CD4-positive, alpha-beta T cell treated with Interferon gamma for 1 hour (primary cell): ENCODE data around the gene SBF2.
"Not testable (repeated sequence)": the region's sequence is repeated elsewhere in the genome, so short reads cannot be mapped to it uniquely, and the experiment has no call there.

Source experiments
- DNase-seq: peaks from one replicate; pipeline ENCODE4 v3.0.0-alpha.2; 2020

The SBF2 gene

DNA sequence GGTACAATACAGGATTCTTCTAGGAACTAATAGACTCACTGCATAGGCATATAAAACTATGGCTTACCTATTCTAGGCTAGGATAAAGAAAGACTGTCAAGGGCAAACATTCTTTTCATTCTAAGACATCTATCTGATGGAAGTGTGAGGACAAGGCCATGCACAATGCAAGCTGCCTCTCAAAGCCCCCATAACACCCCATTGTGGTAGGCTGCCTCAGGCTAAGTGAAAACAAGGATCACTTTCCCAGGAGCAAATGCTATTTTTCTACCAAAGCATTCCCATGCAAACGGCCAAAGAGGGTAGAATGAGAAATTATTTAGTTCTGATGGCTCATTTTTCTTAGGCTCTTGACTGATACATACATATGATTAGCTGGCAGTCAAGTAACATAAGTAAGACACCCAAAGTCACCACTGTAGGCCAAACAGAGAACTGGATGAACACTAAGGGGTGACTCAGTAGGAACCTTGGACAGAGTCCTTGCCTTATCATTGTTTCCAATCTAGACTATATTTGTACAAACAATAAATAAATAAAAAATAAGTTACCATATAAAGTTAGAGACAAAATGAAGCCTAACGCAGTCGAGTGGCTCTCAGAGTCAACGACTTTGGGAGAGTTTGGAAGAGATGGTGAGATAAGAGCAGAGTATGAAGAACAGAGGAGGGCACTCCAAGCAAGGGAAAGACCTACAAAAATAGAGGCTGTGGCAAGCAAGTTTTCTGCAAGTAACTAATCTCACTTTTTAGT, 303.6 kb downstream of the SBF2 start:
- no peak for DNase-seq

DNA sequence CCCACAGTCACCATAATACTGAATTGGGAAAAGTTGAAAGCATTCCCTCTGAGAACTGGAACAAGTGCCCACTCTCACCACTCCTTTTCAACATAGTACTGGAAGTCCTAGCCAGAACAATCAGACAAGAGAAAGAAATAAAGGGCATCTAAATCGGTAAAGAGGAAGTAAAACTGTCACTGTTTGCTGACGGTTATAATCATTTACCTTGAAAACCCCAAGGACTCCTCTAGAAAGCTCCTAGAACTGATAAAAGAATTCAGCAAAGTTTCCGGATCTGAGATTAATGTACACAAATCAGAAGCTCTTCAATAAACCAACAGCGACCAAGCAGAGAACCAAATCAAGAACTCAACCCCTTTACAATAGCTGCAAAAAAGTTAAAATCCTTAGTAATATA, 306.7 kb downstream of the SBF2 start:
- DNase-seq, result not testable (repeated sequence)

DNA sequence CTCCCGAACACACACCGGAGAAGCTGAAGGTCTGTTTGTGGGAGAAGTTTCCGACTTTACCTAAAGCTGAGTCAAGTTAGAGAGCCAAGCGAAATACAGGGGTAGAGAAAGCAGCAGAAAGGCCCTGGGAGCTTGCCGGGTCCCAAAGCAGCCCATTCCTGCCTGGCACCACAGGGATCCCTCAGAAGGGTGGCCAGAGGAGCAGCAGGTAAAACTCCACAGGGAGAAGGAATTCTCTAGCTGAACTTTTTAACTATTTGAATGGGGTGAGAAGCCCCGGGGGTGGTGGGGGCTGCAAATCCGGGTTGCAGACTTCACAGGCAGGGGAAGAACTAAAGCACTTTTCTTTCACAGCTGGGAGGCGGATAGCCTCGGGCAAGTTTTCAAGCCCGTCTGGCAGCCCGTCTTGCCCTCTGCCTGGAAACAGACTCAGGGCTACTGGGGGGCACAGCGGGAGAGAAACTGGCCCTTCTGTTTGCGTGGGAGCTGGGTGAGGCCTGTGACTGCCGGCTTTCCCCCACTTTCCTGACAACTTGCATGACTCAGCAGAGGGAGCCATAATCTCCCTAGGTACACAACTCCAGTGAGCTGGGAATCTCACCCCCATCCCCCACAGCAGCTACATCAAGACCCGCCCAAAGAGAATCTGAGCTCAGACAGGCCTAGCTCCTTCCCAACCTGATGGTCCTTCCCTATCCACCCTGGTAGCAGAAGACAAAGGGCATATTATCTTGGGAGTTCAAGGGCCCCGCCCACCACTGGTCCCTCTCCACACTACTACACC, 311.0 kb downstream of the SBF2 start:
- DNase-seq, result no peak

DNA sequence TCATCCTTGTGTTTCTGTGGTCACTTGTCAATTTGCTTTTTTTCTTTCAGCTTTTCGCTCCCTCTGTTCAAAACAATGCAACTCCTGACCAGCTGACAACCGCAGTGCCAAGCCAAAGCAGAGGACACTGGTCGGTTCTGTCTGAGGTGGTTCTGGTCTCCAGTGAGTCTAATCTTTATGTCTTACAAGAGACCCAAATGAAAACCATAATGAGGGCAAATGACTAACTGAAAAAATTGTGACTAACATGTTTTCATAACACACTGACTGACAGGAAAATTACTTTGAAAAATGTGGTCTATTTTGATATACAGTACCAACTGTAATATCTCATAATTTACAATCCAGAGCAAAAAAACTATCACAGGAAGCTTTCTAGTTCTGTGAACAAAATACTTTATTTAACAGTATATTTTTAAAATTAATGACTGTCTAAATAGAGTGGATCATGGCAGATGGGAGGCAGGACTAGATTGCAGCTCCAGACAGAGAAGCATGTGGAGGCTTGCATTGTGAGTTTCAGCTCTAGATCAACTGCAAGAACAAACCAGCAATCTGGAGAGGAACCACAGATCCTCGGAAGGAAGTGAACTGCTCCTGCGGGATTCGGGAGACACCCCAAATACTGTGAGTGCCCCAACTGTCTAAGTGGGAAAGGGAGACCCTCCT, 311.8 kb downstream of the SBF2 start:
- no peak for DNase-seq

DNA sequence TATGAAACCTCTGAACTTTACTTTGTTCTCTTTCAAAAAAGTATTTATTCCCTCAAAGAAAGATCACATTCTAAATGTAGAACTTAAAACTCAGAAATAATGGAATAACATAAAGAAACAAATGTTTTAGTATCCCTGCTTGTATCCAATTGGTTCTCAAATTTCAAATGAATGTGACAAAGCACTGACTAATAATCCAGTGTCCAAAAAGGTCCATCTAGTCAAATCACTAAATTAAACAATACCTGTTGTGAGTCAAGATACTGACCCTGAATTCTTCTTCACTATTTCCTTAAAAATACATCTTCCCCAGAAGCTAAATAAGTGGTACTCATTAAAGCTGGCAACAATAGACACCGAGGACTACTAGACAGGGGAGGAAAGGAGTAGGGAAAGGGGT, 313.1 kb downstream of the SBF2 start:
- DNase-seq, result no peak

DNA sequence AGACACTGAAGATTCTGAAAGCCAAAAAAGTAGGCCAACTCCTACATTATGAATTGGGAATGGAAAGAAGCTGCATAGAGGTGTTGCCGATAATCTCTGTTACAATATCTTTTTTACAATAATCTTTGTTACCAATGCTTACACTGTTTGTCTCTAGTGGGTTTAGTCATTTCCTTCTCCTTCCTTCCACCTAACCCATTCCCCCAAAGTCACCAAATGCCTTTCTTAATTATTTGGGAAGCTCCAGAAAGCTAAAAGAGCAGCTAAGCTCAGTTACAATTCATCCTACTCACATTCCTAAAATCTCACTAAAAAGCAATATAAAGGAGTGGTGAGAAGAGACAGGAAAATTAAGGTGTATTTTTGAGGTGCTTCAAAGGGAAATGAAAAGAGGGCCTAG, 316.5 kb downstream of the SBF2 start:
- DNase-seq, result no peak

DNA sequence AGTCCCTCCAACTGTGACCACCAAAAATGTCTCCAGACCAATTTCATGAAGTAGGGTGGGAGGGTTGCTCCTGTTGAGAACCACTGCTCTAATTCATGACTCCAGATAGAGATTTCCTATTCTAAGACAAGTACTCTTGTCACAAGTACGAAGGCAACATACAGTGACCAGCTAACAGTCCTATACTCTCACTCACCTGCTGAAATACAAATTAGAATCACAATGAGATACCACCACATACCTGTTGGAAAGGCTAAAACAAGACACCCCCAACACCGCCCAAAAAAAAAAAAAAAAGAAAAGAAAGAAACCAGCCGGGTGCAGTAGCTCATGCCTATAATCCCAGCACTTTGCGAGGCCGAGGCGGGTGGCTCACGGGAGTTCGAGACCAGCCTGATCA, 319.6 kb downstream of the SBF2 start:
- DNase-seq, result no peak

DNA sequence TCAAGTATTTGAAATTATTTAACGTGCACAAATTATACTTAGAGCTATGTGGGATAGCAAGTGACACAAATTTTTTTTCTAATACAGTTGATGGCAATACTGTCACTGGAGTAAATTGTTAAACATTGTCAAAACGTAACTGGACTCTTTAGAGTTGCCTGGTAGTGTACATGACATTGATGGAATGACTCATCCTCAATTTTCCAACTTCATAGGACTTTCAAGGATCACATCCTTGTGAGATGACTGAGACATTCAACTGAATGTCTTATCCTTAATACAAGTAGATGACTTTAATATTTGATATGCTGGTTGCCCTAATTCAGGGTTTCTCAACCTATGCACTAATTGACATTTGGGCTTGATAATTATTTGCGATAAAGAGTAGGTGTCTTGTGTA, 320.1 kb downstream of the SBF2 start:
- DNase-seq, result no peak

DNA sequence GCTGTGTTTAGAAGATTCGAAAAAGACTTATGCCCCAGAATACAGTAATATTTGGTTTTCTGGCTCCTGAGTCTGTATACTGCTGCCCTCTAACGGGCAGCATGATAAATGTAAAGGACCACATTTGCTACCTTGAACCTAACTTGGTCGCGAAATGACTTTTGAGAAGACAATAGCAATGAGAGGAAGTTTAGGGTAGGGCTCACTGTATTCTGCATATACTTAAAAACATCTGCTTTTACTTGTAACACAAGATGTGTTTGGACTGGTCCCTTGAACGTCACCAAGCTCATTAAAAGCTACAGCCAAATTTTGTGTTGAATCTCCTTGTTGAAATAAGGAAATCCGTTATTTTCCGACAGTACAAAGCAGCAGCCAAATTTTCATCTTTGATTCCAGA, 321.0 kb downstream of the SBF2 start:
- peak; percentile 1 for DNase-seq

DNA sequence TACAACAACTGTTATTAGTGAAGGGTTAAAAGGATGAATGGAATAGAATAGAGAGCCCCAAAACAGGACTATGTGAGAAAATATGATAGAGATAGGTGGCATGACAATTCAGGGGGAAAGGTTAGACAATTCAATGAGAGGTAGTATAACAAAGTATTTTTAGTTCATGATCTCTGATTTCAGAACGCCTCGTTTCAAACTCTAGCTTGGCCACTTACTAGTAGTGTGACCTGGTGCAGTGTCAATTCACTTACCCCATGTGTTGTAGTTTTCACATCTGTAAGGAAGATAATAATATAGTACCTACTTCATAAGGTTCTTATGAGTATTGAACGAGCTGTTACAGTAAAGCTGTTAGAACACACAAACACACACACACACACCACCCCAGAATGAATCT, 322.1 kb downstream of the SBF2 start:
- DNase-seq, result no peak

DNA sequence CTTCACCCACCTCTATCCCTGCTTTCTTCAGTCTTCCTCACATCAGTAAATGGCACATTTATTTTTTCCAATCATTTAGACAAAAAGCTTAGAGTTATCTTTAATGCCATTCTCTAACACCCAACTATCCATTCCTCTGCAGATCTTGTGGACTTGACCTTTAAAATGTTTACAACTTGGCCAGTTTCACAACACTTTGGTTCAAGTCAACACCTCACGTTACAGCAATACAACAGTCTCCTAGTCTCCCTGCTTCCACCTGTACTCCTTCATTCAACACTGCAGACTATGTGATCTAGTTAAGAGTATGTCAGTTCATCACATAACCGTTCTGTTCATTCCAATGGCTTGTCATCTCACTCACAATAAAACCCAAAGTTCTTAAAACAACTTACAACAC, 325.0 kb downstream of the SBF2 start:
- DNase-seq, result no peak

DNA sequence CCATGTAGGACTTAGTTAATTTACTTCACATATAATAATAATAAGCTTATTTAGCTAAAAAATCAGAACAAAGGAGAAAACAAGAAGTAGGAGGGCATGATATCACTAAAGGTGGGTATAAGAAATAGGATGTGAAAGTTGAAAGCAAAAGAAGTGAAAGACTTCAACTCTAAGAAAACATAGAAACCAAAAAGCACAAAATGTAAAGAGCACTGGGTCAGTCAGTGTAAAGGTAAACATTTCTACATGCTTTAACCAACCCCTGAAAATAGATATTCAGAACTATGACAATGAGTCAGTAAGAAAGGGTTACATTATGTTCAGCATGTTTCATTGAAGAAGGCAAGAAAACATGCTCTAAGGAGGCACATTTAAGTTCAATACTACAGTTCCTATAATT, 331.3 kb downstream of the SBF2 start:
- no peak for DNase-seq

DNA sequence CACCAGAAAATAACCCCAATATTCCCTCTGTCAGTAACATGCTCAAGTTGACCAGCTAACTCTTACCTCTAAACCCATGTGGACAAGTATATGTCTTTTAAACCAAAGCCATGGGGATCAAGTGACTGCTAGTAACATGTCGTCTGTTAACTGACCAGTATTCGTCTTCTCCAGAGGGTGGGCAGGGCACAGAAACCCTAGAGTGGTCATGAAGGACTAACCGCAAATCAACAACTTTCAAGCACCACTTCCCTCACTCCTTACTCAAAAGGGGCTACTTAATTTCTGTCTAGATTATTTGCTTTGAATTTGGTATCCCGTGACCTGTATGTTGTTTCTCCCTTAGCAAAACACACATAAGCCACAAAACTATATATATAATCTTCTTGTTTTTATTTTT, 336.9 kb downstream of the SBF2 start:
- DNase-seq, result no peak

DNA sequence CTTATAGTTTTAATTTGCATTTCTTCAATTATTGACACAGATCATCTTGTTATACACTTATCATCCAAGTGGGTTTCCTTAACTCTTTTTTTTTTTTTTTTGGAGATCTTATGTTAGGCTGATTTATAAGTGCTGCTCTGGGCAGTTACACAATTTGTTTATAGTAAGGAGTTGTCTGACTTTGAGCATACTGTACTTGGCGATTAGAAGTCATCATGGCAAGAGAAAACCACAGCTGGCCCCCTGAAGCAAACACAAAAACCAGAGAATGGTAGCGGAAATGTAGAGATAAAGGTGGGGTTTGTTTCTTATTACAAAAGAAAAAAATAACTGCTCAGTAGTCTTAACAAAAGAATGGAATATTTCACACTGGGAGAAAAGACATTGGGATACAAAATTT, 337.5 kb downstream of the SBF2 start:
- no peak for DNase-seq

DNA sequence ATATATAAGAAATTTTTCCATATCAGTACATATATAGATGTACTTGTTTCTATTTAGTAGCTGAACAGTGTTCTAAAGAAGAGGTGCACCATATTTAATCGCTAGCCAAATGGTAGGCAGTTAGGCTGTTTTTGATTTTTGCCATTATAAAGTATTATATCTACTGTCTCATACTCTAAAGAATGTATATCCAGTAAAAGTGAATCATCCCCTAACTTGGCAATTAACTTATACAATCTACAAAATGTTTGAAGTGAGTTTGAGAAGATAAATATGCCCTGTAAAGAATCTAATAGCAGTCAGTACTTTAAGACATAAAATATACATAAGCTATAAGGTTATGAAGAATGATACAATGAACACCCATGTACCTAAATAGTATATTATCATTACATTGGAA, 338.6 kb downstream of the SBF2 start:
- DNase-seq, result no peak

DNA sequence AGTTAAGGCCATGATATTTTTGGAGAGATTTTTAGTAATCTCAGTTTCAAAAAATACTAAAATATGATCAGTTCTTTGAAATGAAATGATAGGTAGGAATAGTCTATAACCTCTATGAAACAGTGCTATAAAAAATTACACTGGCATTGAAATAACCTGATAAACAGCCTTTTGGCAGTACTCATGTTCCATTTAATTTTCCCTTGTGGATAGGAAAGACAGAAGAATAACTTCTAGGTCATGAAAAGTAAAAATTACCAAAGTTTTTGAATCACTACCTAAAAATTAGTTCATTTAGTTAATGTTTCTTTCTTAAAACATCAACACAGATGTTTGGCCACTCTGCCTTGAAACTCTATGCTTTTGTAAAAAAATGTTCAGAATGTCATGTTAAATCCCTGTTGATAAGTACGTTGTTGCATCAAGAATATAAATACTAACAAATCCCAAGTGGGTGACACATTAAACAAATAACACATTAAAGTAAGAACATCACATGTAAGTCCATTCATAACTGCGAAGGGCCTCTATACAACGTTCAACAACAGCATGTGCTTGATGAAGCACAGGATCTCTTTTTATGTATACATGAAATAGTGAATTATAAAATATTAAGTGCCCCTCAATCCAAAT, 339.9 kb downstream of the SBF2 start:
- DNase-seq, result no peak

DNA sequence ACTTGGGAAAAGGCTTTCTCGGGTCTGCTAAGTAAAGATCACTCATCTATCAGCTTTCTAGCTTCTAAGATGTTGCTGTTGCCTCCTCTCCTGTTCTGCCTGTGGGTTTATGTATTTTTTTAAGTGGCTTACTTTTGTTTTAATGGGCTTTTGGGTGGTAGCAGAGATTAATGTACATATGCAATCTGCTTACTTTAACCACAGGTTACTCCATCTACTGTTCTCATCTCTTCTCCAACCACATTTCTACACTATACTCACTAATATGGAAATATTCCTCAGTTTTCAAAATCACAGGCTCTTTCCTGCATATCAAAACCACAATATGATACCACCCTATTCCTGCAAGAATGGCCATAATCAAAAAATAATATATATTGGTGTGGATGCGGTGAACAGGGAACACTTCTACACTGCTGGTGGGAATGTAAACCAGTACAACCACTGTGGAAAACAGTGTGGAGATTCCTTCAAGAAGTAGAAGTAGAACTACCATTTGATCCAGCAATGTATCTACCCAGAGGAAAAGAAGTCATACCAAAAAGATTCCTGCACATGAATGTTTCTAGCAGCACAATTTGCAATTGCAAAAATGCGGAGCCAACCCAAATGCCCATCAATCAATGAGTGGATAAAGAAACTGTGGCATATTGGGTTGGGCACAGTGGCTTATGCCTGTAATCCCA, 341.4 kb downstream of the SBF2 start:
- no peak for DNase-seq

DNA sequence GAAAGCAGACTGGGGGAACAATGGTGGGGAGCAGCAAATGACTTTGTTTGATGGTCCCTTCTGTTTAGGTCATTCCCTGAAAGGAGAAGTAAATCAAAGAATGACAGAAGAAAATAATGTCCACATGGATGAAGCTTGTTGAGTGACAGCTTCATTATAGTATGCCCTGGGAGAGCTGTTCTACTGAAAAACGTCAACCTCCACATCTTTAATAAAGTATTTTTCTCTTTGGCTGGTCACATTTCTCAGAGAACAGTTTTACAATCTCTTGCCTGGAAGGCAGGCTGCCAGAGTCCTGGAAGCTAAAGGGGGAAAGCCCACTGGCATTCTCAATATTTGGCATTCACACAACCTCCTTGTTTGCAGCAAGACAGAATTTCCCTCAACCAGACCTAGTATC, 342.2 kb downstream of the SBF2 start:
- no peak for DNase-seq

DNA sequence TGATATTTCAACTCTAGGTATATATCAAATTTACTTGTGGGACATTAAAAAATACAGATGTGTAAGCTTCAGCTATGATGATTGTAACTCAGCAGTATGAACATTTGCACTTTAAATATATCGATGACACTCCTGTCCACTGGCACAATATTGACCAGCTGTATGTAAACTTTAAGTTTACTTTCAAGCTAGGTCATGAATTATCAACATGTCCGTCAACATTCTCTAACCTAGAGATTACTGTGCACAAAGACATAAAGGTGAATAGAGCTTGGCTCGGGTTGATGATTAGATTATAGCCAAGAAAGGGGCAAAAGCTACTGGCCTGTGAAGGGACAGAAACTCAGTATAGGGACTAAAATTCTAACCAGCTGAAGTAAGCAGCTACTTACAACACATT, 343.6 kb downstream of the SBF2 start:
- no peak for DNase-seq

DNA sequence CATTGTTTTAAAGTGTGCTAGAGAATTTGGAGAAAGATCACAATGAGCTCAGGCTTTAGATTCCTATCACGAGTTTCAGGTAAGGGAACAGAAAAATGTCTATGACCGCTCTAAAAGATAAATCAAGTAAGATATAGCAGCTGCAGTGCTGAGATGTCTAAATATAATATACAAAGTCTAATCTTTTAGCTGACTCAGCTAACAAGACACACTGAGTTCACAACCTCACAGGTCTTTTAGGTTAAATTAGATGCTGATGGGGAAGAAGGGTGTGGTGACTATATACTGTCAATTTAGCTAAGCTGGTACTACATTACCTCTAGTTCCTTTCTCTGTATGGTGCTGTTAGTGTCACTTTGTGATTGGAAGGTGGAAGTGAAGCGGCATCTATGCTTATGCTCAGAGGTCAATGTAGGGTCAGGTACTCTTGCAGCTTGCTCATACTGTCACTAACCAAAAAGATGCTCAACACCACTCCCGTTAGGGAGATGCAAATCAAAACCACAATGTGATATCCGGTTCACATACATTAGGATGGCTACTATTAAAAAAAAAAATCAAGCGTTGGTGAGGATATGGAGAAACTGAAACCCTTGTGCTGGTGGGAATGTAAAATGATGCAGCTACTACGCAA, 346.7 kb downstream of the SBF2 start:
- DNase-seq, result no peak

DNA sequence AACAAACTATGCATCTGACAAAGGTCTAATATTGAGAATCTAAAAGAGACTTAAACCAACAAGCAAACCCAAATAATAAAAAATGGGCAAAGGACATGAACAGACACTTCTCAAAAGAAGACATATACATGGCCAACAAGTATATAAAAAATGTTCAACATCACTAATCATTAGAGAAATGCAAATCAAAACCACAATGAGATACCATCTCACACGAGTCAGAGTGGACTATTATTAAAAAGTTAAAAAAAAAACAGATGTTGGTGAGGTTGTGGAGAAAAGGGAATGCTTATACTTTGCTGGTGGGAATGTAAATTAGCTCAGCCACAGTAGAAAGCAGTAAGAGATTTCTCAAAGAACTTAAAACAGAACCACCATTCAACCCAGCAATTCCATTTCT, 348.3 kb downstream of the SBF2 start:
- not testable (repeated sequence) for DNase-seq

DNA sequence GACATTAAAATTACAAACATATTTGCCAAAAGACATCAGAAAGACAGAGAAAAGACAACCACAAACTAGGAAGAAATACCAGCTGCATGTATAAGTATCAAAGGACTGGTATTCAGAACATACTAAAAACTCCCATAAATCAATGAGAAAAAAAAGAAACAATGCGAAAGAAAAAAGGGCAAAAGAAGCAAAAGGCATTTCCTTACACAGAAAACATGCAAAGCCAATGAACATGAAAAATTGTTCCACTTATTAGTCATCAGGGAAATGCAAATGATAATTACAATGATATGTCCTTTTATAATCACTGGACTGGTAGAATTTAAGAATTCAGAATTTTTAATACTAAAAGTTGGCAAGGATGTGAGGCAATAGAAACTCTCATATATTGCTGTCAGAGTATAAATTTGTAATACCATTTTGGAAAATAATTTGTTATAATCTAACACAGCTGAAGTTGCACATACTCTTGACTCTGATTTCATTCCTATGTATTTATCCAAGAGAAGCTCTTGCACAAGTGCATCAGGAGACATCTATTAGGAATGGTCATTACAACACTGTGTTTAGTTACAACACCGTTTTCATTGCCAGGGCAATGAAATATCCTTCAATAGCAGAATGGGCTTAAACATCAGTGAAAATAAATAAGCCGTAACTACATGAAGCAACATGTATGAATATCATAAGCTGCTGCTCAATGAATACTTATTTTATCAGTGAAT, 350.5 kb downstream of the SBF2 start:
- no peak for DNase-seq
